ENCODE measurements around the gene THSD4.

- TF ChIP-seq CTCF (conservative IDR thresholded peaks at IDR 0.05) = no peak
- TF ChIP-seq EZH2 (IDR thresholded peaks at IDR 0.05; ENCODE audit: low read depth) = no peak
These were observed 127.0 kb downstream of the THSD4 start for GRCh38 chr15:71242292-71242691.
